NCI-H146 (cell line): Measurements from ENCODE around the gene CHRNA9.

Source experiments
- DNase-seq: peaks from one replicate; lab custom pipeline; 2025; lab: John Stamatoyannopoulos, UW

Gene CHRNA9

DNA sequence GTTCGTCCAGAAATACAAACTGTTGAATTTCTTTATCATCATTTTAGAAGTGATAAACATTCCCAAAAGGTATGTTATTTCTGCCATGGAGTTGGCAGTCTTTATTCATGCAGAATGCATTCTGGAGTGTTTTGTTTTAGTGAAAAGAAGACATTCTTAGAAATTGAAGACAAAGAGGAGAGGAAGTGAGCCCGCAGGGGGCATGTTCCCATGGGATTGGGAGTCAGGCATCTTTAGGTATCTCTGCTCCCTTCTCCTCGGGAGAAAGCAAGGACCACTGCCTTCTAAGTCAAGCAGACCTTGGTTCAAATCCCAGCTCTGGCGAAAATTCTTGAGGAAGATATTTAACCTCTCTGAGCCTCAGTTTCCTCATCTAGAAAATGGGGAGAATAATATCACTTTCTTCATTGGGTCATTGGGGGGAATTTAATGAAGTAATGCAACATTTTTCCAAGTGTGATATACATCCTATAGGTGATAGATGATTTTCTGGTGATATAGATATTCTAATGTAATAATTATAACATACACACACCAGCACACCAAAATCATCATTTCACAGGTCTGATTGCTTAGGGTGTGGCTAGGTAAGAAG is 26.5 kb upstream of the CHRNA9 start:
- DNase-seq = no peak

DNA sequence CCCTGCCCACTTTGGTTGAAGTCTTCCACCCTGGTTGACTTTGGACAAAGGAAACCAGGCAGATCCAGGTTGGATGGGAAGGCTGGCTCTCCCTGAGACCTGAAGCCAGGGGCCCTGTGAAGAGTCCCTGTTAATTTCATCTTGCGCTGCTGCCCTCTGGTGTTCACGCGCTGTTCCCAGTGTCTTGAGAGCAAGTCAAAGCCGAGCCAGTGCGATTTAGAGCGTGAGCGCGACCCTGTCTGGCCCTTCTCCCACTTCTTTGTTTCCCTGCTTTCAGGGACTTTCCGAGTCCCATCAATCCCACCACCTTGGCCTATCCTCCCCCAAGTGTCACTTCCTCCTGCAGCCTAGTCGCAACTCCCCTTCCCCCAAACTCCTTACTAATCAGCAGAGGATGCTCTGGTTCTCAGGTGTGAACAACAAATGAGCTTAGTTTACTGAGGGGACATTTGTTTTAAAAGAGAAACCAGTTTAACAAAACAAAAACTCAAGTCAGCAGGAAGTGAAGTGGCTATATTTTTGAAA is 25.8 kb upstream of the CHRNA9 start:
- DNase-seq = no peak

DNA sequence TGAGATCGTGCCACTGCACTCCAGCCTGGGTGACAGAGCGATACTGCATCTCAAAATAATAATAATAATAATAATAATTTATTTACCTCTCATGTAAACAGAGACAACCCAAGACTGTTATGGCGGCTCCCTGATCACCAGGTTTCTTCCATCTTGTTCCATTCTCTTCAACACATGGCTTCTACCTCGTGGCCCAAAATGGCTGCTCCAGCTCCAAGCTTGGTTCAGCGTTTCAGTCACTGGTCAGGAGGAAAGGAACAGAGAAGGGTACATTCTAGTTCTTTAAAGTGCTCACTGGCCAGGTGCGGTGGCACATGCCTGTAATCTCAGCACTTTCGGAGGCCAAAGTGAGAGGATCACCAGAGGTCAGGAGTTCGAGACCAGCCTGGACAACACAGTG is 24.9 kb upstream of the CHRNA9 start:
- no peak for DNase-seq

DNA sequence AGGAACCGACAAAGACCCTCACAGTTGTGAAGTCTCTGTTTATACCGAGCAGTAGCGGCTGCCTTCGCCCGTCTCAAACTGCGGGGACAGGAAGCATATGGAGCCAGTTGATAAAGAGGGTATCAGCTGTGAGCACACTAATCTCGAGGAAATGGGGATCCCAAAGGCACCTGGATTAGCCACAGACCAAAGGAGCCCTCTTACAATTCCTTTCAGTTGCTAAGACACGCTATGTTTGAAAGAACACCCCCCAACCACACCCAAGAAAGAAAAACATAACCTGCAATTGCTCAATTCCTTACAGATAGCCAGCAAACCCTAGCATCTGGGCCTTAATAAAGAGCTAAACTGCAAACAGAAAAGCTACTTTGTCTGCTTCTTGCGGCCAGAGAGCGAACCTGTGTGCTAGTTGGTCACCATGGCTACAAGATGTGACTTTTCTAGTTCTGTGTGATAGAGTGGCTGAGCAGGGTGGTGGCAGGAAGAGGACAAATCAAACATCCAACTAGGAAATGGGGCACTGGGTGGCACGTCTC is 23.3 kb upstream of the CHRNA9 start:
- DNase-seq = no peak

DNA sequence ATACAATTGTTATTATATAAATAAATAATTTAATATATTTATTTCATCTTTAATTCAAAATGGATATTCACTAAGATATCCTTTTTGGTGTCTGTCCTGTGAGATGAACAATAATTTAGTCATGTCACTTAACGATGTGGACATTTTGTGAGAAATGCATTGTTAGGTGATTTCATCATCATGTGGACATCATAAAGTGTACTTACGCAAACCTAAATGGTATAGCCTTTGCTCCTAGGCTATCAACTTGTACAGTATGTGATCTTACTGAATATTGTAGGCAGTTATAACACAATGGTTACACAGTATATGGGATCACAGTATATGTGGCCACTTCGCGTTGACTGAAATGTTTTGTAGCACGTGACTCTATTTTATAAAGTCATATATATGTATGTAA is 20.2 kb upstream of the CHRNA9 start:
- DNase-seq = no peak

DNA sequence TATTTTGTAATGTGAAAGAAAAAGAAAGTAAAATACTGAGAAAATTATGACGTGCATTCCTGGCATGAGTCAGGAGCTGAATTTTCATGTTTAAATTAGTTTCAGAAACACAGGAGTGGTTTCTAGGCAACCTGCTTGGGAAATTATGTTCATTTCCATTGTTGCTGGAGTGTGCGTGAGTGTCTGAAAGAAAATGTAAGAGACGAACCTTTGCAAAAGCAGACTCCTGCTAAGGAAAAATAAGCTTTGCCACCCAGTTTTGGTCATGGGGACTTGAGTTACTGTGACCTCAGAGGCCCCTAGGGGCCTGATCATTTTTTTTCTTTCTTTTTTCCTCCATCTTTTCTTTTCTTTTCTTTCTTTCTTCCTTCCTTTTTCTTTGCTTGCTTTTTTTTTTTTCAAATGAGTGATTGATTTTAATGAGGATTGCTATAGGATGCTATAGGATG is 18.8 kb upstream of the CHRNA9 start:
- DNase-seq = no peak

DNA sequence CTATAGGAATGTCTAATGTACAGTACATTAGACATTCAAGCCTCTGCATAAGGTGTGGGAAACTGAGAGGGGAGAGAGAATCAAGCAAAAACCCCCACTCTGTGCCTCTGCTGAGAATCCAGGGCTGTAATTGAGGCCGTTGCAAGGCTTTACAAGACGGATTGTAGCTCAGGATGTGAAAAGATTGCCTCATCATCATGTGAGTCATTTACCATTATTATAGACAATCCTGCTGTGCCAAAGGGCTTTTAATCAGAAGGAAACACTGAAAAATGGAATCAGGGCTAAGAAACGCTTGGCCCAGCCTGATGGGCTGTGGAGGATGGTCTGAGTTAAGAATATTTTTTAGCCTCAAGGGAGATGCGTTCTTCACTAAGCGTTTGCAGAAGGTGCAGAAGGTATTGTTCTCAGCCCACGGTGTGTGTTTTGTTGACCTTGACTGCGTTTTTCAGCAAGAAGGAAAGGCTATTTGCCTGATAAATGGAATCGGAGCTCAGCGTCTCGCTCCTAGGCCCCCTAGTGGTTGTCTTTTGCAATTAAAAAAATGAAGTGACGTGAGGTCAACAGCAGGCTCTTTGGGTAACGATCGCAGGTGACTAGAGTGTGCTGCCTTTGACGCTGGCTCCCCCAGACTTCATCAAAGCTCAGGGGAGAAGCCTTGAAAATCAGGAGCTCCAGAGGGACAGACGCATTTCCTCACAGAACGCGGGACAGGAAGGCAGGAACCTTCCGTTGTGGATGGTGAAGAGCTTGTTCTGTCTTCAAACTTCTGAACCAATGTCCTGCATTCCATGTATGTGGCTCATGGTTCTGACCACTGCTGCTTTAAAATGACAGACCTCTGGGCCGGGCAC is 18.1 kb upstream of the CHRNA9 start:
- no peak for DNase-seq

DNA sequence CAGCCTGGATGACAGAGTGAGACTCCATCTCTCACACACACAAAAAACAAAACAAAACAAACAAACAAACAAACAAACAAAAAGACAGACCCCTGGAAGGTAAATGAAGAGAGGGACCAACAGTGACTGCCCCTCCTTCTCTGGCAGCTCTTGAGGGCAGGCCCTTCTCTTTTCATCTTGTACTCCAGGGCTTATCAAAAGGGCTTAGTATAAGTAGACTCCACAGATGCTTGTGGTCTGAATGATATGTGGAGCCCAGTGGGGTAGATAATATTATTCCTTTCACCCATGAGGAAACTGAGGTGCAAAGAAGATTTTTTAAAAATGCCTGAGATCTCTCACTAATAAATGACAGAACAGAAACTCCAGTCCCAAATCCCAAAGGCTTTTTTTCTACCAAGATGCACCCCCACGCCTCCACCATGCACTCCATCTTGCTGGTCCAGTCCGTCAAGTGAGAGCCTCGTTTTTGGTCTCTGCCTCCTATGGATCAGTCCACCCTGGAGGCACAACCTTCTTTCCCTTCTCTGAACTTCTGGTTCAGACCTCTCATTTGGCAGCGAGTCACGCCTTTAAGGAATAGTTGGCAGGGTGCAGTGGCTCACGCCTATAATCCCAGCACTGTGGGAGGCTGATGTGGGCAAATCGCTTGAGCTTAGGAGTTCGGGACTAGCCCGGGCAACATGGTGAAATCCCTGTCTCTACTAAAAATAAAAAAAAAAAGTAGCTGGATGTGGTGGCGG is 17.0 kb upstream of the CHRNA9 start:
- DNase-seq = no peak

DNA sequence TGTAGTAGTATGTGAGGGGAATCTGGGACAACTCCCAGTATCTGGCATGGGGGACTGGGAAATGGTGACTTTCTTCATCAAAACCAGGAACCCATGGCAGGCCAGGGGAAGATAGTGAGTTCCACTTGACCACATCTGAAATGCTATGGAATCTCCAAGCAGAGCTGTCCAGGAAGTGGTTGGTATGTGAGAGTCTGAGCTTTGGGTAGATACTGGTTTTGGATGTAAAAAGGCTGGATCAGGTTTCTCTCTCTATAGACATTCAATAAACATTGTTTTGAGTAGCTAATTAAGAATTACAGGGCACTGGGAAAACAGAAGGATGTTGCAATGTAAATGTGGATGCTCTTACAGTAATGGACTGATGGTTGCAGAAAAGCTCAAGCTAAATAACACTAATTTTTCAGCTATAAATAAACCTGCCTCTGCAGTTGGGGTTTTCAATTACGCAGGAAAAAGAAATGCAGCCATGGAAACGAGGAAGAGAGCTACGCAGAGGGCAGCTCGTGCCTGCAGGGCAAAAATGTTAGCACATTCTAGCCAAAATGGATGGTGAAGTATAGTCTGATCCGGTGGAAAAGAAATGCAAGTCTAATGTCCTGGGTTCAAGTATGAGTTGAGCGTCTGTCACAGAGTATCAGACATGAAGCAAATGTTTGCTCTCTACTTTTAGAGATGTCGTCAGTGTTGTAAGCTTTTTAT is 13.4 kb upstream of the CHRNA9 start:
- DNase-seq = peak; percentile 65

DNA sequence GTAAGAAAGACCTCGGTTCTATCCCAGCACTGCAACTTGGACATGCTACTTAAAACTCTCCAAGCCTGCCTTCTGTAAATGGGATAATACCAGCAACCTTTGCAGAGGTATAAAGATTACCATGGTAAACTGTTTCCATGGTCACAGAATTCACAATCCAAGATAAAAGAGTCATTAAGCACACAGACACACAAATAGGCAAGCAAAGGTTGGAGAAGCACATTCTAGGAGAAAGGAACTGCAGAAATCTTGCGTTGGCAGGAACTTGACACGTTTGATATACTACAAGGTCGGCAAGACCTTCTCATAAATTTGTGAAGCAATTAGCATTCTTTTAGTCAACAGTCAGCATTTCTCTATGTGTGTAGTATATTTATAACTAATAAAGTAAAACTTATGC is 12.3 kb upstream of the CHRNA9 start:
- DNase-seq = no peak

DNA sequence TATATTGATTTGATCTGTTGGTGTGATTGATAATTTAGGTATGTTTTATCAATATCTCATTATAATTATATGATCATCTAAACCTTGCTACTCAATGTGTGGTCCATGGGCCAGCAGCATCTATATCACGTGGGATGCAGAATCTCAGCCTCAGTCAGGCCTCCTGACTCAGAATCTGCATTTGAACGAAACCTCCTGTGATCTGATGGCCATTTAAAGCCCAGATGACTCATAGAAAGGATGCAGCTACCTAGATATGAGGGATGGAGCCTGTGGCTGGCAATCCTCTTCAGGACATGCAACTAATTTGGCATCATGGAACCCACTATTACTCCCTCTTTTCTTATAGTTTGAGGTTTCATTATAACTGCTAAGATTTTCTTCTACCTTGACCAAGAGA is 11.3 kb upstream of the CHRNA9 start:
- no peak for DNase-seq

DNA sequence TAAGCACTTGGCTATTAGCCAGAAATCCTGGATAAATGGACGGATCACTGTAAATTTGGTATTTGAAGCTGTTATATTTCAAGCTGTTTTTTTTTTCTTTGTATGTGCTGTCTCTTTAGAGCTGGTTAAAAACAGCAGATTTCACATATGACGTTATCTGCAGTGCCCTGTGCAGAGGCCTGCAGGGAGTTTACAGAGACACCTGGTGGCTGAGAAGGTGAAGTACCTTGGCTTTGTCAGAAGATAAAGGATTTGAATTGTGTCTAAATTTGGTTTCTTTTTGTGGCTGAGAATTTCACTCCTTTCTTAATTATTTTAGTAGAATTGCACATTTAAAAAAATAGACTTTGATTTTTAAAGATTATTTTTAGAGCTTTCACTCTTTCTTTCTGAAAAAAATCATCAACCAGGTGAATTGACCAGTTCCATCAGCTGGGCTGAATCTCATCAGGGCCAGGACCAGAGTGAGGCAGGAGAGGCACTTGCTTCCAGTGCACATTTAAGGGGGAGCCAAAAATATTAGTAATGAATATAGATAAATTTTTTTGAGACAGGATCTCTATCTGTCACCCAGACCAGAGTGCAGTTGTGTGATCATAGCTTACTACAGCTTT is 9.6 kb upstream of the CHRNA9 start:
- DNase-seq = peak; percentile 70

DNA sequence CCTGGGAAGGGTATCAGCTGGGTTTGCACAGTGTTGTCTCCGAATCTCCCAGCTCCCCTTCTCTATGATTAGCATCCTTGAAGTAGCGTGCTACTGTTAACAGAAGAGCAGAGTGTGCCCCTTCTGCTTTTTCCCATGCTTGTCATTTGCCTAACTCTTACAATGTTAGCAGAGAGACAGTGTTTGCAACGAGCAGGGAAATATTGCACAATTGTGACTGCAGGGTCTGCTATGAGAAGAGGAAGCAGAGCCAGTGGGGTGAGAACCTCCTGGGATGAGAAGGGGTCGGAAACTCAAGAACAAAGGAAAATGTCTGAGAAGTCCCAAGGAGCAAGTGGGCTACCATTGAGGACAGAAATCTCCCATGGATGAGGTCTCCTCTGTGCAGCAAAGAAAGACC is 7.8 kb upstream of the CHRNA9 start:
- no peak for DNase-seq

DNA sequence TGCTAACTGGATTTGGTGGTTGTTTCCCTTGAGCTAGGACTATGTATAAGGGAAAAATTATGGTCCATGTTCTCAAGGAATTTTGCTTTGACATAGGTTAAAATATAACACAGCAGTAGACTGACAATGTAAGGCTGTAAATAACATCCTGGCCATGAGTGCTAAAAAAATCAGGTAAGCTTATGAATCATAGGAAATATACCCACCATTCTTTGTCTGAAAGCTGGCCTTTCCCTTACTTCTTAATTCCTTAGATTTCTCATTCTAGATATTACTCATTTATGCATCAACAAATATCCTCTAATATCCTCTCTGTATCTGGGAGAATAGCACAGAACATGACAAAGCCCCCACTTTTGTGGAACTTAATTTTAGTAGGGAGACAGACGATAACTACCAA is 6.8 kb upstream of the CHRNA9 start:
- DNase-seq = no peak

DNA sequence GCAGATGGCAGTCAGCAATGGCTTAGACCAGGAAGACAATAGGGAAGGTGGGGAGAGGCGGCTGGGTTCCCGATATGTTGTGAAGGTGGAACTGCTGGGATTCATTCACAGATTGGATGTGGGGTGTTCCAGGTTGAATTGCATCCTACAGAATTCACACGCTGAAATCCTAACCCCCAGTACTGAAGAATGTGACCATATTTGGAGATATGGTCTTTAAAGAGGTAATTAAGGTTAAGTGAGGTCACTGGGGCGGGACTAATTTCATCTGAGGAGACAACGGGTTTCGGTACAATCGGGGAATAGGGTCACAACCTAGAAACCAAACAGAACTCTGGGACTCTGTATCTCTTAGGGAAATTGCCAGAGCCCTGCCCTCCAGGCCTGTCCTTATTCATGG is 5.3 kb upstream of the CHRNA9 start:
- DNase-seq = no peak

DNA sequence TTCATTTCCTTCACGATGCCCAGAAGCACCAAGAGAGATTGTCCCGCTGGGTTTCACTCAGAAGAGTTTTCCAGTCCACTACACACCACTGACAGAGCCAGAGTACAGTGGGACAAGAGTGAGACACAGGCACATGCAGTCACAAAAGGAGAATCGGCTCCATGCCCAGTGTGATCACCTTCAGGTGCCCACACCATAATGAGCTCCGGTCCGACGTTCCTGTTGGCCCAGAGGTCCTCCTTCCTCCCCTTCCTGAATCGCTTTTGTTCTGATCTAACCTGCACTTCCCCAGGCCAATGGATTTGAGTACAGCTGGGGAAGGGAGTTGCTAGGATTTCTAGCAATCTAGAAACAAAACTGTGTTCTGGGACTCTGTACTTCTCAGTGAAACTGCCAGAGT is 4.6 kb upstream of the CHRNA9 start:
- DNase-seq = no peak

DNA sequence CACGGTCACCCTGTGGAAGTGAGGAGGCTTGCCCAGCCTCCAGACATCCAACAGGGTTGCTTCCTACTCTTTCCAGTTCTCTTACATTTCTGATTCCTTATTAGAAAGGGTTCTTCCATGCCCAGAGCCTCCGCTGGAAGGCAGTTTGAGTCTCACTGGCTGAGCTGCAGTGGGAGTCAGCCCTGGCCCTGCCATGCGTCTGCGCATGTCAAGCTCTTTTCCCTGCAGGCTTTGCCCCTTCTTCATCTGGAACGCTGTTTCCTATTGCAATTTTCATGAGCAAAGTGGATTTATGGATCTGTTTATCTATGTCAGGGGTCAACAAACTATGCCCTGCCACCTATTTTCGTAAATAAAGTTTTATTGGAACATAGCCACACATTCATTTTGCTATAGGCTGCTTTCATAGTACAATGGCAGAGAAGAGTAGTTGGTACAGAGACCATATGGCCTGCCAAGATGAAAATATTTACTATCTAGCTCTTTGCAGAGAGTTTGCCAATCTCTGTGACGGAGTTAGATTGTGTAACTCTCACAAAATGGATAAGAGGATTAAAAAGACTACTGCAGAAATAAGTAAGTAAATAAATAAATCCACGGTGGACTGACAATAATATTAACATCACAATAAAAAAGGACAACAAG is 3.9 kb upstream of the CHRNA9 start:
- DNase-seq = no peak

DNA sequence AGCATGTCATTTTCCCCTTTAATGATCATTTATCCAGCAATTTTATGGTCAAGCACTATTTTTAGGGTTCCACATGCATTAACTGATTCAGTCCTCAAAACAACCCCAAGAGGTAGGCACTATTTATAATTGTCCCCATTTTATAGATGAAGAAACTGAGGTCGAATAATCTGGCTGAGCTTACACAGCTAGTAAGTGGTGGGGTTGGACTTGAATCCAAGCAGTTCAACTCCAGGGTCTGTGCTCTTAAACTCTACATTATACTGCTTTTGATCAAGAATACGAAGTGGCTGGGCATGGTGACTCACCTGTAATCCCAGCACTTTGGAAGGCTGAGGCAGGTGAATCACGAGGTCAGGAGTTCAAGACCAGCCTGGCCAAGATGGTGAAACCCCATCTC is 3.2 kb upstream of the CHRNA9 start:
- DNase-seq = no peak

DNA sequence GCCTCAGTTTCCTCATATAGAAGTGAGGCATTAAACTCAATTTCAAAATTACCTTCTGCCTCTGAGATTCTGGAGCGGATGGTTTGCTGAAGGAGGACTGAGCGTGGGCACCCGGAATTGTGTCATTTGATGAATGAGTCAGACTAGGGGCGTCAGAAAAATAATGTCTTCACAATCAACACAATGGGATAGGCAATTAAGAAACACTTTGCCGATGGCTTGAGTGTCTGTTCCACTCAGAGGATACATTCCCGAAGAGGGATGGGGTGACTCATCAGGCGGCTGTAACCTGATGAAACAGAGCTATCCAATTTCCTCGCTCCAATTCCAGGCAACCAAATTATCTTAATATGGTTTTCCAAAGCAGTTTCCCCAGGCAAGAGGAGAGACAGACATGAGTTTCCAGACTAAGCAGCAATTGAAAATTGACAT is 1.2 kb upstream of the CHRNA9 start:
- DNase-seq = peak; percentile 67

DNA sequence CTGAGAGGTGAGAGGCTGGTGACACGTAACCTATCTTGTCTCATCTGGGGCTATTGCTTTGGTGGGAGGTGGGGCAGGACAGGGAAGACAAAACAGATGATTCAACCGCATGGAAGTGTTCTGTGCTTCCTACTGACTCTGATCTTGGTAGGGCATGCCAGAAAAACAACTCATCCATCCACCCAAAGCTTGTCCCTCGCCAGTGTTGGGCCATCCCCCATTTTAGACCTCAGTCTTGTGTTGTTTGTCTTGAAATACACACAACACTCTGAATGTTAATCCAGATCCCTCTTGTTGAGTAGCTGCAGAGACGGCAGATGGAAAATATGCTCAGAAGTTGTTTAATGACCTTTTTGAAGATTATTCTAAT is 377 bp downstream of the CHRNA9 start:
- no peak for DNase-seq

DNA sequence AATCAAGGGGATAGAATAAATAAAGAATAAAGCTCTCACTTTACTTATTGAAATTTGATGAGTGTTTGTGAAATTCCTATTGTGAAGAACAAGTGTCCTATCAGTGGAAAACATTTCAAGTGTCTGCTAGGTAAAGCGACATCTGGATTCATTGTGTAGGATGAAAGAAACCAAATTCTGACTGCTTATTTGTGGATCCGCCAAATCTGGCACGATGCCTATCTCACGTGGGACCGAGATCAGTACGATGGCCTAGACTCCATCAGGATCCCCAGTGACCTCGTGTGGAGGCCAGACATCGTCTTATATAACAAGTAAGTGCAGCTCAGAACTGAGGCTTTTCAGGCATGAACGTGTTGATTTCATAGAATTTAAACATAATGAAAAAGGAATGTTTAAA is 1.9 kb downstream of the CHRNA9 start:
- DNase-seq = no peak
